IPS-NIHi11 (cell line): ENCODE data around the gene SPZ1.
"Not testable (repeated sequence)": the region's sequence is repeated elsewhere in the genome, so short reads cannot be mapped to it uniquely, and the experiment has no call there.

Source experiments
- DNase-seq: peaks from one replicate; pipeline ENCODE4 v3.0.0; 2012; ENCODE audit warnings: mixed read lengths, low spot score

Gene SPZ1

DNA sequence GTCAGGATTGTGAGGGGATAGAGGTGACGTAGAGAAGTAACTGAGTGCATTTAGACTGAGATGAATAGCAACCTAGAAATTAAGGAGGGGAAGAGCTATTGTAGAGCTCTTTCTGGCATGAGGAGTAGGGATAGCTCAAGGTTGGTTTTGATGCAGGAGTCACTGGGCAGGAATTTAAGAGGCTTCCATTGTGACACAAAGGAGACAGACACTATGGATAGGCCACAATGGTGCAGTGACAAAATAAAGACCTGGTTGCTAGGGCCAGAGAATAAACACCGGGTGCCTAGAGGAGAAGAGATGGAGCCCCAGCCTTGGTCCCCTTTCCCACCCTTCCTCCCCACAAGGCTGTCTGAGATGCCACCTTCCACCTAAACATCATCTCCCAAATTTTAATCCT lies at the start of gene SPZ1:
Gene SPZ1, plus strand, starts transcription at position 301 of the 400 bp plus-strand sequence. CDS start 214 bp downstream, outside the sequence.
- DNase-seq: no peak

DNA sequence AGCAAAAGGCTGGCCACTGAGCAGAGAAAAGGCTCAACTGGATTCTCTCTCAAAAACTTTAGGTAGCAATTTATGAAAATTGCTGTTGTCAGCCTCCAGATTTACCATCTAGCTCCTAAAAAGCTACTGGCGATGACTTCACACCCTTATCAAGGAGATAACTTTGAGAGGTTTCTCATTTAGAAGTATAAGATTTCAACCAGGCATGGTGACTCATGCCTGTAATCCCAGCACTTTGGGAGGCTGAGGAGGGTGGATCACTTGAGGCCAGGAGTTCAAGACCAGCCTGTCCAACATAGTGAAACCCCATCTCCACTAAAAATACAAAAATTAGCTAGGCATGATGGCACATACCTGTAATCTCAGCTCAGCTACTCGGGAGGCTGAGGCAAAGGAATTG lies 49.3 kb upstream of the SPZ1 start:
- DNase-seq: not testable (repeated sequence)

GRCh38 chr5:80275347-80275746 lies 44.5 kb upstream of the SPZ1 start:
- peak; percentile 46 for DNase-seq

DNA sequence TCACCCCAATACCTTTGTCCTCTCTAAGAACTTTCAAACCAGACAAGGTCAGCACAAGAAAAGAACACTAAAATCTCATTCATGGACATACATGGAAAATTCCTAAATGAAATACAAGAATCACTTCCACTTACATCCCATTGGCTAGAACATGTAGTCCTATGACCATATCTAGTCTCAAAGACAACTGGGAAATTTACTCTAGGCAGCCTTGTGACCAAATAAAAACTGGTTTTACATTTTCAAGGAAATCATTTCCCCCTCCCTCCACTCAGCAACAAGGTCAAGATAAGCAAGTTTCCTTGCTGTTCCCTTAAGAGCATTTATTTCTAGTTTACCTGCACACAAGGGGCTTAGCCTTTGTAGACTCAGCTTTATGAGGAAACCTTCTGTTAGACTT lies 43.6 kb upstream of the SPZ1 start:
- no peak for DNase-seq

GRCh38 chr5:80277191-80277590 lies 42.6 kb upstream of the SPZ1 start:
- no peak for DNase-seq

DNA sequence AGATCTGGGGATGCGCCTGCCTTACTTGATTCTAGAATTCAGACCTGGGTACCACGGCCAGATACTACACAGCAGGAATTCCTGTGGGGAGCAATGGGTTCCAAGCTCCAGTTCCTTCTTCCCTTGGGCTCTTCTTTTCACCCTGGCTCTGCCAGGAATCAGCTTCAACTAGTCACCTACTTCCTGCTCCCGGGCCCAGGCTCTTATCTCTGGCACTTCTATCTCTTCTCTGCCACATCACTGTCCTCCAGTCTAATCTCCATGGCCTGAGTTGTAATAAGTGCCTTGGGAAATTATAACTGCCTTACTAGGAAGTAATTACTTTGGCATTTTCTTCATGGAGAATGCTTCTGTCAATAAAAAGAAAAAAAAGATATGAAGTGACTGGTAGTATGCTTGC lies 37.7 kb upstream of the SPZ1 start:
- DNase-seq: no peak

DNA sequence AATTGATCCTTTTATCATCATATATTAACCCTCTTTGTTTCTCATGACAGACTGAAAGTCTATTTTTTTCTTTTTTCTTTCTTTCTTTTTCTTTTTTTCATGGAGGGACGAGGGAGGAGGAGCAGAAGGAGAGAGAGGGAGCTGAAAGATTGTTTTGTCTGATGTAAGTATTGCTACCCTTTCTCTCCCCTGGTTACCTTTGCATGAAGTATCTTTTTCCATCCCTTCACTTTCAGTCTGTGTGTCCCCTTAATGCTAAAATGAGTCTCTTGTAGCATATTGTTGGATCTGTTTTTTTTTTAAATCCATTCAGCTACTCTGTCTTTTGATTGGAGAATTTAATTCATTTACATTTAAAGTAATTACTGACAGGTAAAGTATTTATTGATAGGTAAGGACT lies 36.4 kb upstream of the SPZ1 start:
- no peak for DNase-seq

DNA sequence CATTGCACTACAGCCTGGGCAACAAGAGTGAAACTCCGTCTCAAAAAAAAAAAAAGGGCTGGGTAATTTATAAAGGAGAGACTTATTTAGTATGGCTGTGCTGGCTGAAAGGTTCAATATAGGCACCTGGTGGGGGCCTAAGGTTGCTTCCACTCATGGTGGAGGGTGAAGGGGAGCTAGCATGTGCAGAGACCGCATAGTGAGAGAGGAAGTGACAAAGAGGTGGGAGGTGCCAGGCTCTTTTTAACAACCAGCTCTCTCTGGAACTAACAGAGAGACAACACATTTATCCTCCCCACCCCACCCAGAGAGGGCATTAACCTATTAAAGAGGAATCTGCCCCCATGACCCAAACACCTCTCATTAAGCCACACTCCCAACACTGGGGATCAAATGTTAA lies 35.1 kb upstream of the SPZ1 start:
- DNase-seq: no peak

- DNase-seq: no peak
These were observed 31.6 kb upstream of the SPZ1 start for GRCh38 chr5:80288177-80288576.

DNA sequence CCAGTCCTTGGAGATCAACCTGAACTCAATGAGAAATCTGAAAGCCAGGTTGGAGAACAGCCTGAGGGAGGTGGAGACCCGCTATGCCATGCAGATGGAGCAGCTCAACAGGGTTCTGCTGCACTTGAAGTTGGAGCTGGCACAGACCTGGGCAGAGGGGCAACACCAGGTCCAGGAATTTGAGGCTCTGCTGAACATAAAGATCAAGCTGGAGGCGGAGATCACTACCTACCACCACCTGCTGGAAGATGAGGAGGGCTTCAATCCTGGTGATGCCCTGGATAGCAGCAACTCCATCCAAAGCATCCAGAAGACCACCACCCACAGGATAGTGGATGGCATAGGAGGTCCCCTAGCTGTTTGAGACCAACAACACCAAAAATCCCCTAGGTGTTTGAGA lies 30.5 kb upstream of the SPZ1 start:
- DNase-seq: no peak

DNA sequence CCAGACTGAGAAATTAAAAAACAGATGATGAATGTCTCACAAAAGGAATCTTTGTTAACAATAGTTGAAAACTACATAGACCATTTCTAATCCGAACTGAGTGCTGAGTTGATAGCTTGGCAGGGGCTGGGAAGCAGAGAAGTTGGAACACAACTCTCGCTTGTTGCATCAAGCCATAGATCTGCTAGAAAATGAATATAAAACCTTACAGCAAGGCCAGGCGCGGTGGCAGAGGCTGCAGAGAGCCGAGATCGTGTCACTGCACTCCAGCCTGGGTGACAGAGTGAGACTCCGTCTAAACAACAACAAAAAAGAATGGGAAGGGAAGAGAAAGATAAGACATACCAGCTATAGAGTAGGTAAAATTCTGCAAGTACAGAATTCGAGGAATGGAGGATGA lies 28.0 kb upstream of the SPZ1 start:
- DNase-seq: no peak

- DNase-seq: no peak
These were observed 23.7 kb upstream of the SPZ1 start for GRCh38 chr5:80296121-80296520.

GRCh38 chr5:80299601-80300000 lies 20.2 kb upstream of the SPZ1 start:
- no peak for DNase-seq

GRCh38 chr5:80300125-80300524 lies 19.7 kb upstream of the SPZ1 start:
- DNase-seq: no peak

DNA sequence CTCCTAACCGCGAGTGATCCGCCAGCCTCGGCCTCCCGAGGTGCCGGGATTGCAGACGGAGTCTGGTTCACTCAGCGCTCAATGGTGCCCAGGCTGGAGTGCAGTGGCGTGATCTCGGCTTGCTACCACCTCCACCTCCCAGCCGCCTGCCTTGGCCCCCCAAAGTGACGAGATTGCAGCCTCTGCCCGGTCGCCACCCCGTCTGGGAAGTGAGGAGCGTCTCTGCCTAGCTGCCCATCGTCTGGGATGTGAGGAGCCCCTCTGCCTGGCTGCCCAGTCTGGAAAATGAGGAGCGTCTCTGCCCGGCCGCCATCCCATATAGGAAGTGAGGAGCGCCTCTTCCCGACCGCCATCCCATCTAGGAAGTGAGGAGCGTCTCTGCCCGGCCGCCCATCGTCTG lies 19.0 kb upstream of the SPZ1 start:
- DNase-seq: not testable (repeated sequence)

DNA sequence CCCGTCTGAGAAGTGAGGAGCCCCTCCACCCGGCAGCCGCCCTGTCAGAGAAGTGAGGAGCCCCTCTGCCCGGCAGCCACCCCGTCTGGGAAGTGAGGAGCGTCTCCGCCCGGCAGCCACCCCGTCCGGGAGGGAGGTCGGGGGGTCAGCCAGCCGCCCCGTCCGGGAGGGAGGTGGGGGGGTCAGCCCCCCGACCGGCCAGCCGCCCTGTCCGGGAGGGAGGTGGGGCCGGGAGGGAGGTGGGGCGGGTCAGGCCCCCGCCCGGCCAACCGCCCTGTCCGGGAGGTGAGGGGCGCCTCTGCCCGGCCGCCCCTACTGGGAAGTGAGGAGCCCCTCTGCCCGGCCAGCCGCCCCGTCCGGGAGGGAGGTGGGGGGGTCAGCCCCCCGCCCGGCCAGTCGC lies 18.5 kb upstream of the SPZ1 start:
- not testable (repeated sequence) for DNase-seq

DNA sequence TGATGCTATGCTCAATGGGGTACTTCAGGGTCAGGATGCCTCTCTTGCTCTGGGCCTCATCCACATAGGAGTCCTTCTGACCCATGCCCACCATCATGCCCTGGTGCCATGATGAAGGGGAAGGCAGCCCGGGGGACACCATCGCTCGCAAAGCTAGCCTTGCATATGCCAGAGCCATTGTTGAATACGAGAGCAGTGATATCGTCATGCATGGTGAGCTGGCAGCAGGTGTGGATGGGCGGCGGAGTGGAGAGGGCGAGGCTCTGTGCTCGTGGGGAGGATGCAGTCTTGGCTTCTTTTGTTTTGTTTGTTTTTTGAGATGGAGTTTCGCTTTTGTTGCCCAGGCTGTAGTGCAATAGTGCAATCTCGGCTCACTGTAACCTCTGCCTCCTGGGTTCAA lies 17.2 kb upstream of the SPZ1 start:
- no peak for DNase-seq

- DNase-seq: no peak
These were observed 11.3 kb upstream of the SPZ1 start for GRCh38 chr5:80308526-80308925.

DNA sequence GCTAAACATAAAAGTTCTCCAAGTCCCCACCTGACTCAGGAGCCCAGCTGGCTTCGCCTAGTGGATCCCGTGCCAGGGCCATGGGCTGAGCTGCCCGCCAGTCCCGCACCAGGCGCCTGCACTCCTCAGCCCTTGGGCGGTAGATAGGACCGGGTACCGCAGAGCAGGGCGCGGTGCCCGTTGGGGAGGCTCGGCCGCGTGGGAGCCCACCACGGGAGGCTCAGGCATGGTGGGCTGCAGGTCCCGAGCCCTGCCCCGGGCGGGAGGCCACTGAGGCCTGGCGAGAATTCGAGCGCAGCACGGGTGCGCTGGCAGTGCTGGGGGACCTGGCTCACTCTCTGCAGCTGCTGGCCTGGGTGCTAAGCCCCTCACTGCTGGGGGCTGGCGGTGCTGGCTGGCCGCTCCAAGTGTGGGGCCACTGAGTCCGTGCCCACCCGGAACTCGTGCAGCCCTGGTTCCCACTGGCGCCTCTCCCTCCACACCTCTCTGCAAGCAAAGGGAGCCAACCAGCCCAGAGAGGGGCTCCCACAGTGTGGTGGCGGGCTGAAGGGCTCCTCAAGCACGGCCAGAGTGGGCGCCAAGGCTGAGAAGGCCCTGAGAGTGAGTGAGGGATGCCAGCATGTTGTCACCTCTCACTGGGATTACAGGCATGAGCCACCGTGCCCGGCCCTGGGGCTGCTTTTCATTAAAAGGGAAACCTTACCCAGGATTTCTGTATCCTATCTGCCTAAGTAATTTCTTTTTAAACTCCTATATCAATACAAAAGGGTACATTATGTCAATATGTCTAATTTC lies 9.7 kb upstream of the SPZ1 start:
- no peak for DNase-seq

DNA sequence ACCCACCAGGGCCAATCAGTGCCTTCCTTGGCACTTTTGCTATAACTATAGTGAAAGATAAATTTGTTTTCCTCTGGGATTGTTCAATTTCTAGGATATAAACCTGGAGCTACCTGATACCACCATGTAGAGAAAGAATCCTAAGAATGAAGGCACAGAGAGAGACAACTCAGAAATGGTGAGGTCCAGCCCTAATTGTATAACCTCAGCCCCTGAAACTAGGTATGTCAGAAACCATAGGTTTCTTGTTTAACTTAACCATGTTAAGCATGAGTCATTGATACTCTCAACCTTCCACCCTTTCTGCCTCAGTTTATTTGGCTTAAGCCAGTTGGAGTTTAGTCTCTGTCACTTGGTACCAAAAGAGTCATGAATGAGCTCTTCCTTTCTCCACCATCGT lies 4.6 kb upstream of the SPZ1 start:
- no peak for DNase-seq

- DNase-seq: no peak
These were observed 1.6 kb upstream of the SPZ1 start for GRCh38 chr5:80318212-80318611.

DNA sequence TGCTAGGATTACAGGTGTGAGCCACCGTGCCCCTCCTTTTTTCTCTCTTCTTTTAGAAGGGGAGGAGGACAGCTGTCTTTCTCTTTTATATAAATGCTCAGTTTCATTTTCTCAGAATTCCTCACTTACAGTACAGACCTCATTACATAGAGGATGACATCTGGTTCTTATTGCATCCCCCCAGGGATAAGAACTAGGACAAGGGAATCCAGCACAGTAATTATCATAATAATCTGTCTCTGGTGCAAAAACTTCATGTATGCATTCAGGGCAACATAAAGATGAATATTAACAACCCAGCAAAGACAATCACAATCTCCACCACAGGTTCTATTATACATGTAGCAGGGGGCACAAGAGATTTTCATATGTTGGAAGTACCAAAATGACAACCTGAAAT lies 5.1 kb downstream of the SPZ1 start:
- DNase-seq: no peak

DNA sequence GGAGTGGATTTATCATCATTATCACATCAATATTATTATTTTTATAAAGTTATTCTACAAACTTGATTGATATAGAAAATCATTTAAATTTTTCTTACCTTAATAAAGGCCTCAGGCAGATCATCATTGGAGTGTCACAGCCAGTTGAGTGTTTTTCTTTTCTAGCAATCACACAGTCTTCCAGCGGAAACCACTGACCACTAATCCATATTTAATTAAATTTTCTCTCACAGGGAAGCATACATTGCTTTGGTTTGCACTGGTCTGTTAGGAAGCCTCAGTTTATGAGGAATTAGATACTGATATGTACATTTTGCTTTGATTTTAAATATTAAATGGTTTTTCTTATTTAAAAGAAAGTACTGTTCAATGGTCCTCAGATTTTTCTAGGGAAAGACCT lies 6.7 kb downstream of the SPZ1 start:
- DNase-seq: no peak

GRCh38 chr5:80337379-80337778 lies 17.6 kb downstream of the SPZ1 start:
- no peak for DNase-seq
